HG02852 (cell line): Measurements from ENCODE around the gene PTPRN2.
A peak's percentile ranks its signal among the peaks of the same experiment; 100 is the strongest.
"Not testable (repeated sequence)": the region's sequence is repeated elsewhere in the genome, so short reads cannot be mapped to it uniquely, and the experiment has no call there.

Experiments used
- ATAC-seq: cut with Tn5 transposase; IDR thresholded peaks from one replicate; pipeline ENCODE4 v1.9.1; 2021; ENCODE audit warnings: mild to moderate bottlenecking, moderate library complexity; ENCODE audit not compliant: unreplicated experiment

The PTPRN2 gene

DNA sequence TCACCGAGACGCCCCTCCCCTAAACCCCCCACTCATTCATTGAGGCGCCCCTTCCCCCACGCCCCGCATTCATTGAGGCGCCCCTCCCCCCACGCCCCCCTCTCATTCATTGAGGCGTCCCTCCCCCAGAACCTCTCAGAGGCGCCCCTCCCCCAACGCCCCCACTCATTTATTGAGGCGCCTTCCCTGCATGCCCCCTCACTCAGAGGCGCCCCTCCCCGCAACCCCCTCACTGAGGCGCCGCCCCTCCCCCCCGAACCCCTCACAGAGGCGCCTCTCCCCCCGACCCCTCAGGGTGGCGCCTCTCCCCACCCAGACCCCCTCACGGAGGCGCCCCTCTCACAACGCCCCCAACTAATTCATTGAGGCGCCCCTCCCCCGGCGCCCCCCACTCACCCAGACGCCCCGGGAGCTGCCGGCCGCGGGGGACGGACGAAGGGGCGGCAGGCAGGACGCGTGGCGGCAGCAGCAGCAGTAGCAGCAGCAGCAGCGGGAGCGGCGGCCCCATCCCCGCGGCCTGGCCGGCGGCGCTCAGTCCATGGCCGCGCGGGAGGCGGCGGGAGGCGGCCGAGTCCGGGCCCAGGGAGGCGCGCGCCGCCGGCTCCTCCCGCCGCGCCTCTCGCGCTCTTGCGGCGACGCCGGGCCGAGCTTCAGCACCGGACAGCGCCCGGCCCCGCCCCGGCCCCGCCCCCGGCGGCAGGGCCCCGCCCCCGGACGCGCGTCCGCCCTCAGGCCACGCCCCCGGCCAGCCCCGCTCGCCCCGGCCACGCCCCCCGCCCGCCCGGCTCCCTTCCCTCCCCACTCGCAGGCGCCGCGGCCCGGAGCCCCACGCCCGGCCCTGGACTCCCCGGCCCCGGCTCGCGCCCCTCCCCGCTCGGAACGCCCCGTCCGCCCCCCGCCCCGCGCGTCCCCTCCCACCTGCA, at the start of gene PTPRN2:
Gene PTPRN2 (minus strand): TSS at position 662 of the 923 bp plus-strand sequence.
- ATAC-seq: peak; percentile 72

DNA sequence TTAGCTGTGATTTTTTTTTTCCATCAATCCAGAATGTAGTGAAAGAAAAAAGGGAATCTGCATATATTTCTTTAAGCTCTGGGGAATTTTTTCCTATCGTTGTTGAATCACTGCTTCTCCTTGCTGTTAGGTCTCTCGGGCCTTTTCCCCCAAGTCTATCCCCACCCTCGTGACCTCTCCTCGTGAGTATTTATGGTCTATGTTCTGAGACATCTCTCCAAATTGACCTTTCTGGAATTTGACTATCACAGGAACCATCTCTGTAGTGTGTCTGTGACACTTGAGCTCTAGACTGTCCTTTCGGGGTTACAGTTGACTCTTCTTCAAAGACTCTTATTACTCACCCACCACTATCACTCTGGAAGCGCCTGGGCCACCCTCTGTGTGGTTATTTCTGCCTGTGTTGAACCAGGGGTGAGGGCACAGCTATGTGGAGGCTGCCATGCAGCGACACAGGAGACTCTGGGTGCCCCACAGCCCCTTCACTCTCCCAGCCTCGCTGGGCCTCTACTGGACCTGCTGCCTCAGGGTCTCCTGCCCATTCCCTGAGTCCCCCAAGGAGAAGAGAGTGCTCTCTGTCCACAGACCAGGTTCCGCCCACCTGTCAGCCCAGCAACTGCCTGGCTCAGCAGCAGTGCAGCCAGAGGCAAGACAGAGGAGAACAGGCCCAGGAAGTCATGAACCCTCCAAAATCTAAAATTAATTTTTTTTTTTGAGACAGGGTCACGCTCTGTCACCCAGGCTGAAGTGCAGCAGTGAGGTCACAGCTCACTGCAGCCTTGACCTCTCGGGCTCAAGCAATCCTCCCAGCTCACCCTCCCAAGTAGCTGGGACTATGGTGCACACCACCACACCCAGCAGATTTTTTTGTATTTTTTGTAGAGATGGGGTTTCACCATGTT, 45.7 kb upstream of the PTPRN2 start:
- ATAC-seq: peak; percentile 72

DNA sequence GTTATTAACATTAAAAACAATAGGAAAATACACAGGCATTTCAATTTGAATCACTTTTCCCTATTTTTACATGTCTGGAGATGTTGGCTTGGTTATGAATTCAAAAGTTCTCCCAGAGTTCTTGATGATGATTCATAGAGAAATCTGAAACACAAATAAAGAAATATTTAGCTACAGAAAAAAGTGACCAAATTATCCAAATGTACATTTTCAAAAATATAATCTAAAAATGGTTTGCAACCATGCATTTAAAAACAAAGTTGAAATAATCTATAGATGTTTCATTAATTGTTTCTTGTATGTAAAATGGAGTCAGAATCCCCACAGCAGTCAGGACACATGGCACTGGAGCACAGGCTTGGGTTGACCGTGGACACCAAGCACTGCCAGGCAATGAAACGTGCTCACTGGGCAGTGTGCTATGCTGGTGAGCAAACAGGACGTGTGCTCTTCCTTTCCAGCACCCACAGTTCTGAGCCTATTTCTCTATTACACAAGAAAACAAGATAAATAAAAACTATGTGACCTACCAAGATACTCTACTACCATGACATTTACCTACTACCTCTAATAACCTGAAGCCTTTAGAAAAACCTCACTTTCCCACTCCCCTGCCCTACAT, 44.1 kb upstream of the PTPRN2 start:
- no peak for ATAC-seq

DNA sequence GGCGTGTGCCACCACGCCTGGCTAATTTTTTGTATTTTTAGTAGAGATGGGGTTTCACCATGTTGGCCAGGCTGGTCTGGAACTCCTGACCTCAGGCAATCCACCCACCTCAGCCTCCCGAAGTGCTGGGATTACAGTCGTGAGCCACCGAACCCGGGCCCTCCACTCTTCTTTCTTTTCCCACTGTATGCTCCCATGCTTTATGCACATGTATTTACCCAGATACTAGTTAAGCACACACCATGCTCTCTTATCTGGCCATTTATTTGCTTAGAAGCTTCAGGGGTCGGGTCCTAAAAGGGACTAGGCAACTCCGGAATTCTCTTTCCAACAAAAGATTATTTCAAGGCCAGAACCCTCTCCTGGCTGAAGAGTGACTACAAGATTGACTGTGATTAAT, 38.7 kb upstream of the PTPRN2 start:
- ATAC-seq: not testable (repeated sequence)

DNA sequence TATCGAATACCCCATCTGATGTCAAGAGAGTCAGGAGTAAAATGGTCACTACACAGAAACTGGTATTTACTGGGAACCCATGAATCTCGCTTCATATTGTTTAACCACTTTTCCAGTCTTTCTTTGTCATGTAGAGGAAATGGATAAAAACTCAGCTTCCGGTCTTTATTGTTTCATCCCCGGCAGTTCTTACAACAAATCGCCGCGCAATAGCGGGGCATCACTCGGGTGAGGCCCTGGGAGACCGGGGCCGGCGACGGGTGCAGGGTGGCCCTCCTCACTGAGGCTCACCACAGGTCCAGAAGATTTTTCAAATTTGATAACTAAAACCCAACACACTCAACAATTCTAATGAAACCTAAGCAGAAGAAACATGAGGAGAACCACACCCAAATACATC, 35.6 kb upstream of the PTPRN2 start:
- no peak for ATAC-seq

DNA sequence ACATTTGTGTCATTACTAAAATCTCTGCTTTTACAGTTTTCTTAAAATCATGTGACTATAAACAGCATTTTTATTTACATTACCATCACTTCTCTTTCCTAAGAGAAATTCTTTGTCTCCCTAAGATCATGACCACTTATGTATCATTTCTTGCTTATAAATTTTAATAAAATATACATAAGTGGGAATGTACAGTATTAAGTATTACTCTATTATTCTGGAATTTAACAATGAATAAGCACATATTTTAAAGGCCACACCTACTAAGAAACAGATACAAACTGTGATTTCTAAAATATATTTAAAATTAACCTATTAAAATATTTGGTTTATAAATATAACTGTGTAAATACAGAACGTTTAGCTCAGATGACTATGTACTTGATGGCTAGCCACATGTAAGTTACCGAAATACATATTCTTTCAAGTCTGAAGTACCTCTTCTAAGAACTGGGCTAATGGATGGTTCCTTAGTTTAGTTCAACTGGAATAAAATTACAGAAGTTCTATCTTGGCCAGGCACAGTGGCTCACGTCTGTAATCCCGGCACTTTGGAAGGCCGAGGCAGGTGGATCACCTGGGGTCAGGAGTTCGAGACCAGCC, 33.3 kb upstream of the PTPRN2 start:
- ATAC-seq: no peak

DNA sequence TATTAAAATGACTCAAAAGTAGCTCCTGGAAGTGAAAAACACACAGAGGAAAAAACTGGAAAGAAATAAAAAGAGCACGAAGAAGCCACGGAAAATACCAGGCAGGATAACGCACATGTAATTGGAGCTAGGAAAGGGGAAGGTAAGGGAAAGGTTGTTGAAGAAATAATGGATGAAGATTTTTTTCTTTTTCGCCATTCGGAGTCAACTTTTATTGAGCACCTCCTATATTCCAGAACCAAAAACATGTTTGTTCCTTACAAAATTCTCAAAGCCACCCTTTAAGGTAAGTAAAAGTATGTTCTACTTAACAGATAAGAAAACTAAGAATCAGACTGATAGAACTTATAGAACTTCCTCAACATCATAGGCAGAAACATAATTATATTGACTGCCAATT, 32.8 kb upstream of the PTPRN2 start:
- ATAC-seq: no peak

DNA sequence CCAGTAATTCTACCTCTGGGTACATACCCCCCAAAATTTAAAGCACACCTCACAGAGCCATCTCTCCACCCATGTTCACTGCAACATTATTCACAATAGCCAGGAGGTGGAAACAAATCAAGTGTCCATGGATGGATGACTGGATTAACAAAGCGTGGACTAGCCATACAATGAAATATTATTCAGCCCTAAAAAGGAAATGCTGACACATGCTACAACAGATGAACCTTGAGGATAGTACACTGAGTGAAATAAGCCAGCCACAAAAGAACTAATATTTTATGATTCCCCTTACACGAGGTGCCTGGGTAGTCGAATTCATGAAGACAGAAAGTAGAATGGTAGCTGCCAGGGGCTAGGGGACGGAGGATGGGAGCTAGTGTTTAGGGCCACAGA, 31.1 kb upstream of the PTPRN2 start:
- ATAC-seq: no peak

DNA sequence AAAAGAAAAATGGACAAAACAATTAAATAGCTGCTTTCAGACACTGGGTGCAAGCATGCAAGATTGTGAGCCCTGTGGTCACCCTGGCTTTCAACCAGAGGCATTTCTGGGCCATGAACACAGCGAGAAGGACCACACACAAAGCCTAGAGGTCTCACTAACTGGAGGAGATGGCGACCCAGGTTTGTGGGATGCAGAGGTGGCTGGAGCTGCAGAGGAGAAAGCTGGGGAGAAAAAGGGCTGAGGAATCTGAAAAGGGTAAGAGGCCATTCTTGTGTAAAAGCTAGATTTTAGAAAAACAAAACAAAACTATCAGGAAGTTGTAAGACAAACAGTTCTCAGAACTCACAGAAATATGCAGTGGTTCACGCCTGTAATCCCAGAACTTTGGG, 30.1 kb upstream of the PTPRN2 start:
- no peak for ATAC-seq

DNA sequence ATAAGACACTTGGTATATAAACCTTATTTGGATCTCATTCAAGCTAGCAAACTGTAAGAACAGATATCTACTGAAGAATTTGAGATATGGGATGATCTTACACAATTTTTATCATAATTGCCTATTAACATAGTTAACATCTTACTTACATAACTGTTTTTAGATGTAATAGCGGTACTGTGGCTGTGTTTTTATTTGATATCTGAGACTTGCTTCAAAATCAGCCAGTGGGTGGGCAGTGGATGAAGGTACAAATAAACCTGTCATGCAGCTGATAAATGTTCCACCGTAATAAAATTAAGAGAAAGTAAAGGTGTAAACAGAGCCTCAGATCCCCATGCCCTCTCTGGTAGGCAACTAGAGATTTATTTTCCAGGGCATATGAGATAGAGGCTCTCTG, 28.4 kb upstream of the PTPRN2 start:
- no peak for ATAC-seq

DNA sequence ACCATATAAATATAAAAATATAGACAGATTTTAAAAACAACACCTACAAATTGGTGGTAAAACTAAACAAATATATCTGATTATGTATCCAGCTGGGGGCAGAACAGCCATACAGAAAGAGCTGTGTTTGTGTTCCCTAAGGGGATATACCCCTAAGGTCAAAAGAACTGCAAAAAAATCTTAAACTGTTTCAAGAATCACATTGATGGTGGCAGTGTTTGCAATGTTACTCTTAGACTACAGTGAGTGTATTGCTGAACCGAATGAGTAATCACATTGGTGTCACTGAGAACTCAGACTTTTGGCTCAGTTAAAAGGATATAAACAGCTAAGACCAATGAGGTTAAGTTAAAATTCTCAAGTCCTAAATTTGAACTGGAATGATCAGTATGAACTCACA, 27.1 kb upstream of the PTPRN2 start:
- no peak for ATAC-seq

DNA sequence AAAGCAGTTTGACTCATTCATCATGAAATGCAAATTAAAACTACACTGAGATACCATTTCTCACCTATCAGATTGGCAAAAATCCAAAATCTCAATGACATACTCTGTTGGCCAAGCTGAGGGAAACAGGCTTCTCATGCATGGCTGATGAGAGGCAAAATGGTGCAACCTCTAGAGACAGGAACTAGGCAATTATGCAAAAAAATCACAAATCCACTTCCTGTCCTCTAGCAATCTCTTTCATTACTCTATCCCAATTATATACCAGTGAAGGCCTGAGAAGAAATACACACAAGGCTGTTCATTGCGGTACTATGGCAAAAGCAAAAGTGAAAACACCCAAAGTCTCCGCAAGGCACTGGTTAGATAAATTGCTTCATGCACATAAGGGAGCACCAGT, 25.9 kb upstream of the PTPRN2 start:
- peak; percentile 95 for ATAC-seq

DNA sequence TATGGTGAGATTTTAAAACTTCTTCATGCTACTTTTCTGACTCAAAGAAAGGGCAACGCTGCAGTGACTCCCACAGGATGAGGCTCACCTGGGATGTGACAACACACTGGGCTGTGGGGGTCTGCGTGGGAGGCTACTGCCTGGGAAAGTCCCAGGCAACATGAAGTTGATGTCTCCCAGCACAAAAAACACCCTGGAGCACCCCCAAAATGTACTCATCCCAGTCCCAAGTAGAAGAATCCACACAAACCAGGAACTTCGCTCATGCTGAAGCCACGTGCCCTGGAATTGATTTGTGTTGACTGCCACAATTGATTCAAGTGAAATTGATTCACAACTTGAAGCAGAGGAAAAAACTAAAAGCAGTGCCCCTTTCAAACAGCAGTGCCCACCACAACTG, 24.9 kb upstream of the PTPRN2 start:
- ATAC-seq: no peak

DNA sequence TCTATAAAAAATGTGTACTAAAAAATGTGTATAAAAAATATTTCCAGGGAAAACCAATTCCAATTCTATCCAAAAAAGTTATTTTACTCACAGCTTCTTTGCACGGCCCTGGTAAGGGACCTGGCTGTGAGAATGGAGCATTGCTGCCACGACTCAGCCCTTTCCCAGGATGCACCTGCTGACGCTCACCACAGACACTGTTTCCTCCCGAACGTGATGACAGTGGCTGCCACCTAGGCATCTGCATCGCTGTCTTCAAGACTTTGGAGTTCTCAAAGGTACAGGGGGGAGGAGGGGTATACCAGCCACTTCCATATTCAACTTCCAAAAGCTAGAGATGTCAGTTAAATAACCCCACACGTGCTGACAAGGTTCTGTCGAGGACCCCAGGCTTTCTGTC, 23.9 kb upstream of the PTPRN2 start:
- ATAC-seq: no peak

DNA sequence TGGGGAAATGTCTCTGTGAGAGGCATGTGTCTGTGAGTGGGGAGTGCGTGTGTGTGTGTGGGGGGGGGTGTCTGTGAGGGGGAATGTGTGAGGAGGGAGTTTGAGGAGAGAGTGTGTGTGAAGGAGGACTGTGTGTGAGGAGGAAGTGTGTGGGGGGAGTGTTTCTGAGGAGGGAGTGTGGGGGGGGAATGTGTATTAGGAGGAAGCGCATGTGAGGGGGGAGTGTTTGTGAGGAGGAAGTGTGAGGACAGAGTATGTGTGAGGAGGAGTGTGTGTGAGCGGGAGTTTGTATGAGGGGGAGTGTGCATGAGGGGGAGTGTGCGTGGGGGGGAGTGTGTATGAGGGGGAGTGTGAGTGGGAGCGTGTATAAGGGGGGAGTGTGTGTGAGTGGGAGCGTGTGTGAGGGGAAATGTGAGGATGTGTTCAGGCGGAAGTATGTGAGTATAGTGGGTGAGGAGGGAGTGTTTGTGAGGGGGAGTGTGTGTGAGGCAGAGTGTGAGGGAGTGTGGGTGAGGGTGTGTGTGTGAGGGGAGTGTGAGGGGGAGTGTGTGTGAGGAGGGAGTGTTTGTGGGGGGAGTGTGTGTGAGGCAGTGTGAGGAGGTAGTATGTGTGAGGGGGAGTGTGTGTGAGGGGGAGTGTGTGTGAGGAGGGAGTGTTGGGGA, 21.8 kb upstream of the PTPRN2 start:
- ATAC-seq: no peak

DNA sequence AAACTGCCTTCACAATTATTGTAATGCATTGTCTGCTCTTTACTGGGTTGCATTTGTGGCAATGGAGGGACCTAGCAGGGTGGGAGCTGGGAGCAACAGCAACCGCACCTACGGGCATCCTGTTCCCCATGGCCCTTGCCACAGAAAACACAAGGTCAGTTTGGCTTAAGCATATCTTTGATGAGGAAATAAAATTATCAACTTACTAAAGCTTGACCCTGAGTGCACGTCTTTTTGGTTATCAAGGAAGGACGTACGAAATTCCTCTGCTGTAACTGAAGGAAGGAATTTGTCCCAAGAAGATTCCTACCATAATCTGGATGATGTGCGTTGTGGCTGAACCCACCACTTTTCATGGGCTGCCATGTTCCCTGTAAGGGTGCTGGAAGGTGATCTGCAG, 19.9 kb upstream of the PTPRN2 start:
- no peak for ATAC-seq

DNA sequence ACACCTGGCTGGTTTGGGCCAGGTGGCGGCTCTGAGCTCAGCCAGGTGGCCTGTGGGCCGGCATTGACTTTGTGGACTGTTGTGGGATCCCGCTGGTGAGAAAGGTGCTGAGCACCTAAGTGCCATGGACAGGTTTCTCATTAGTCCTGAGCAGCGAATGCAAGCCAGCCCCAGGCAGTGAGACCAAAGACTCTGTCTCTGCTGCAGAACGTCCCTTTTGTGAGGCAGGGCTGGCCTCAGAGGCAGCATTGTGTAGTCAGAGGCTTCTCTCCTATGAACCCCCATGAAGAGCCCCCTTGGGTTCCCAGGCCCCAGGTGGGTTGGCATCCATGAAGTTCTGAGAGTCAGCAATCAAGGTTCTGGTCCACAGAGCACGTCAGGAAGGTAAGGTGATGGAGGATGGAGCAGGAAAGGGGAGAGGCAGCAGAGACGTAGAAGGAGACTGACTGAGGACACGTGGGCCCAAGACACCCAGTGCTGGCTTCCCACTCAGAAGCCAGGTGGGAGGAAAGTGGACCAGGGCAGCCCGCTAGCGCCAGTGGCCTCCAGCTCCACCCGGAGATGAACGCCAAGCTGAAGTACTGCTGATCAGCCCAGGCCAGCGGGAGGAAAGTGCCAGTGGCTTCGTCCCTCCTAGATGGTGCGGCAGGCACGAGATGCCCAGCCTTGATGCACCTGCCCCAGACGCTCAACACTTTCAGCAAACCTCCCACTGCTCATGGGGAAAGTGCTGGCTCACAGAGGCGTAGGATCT, 19.2 kb upstream of the PTPRN2 start:
- ATAC-seq: no peak

DNA sequence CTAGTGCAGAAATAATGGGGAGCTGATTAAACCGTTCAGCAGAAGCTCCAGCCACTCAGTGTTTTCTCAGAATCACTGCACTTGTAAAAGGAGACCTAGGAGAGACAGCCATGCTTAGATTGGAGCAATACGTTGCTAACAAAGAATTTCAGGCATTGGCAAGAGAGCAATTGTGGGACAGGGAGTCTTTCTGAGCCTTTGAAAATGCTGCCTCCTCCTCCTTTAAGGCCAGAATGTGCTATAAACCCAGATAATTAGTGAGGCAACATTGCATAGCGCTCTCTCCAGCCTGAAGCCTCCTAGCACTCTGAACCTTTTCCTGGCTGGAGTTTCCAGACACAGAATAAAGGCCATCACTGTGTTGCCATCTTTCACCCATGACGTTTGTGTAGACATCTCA, 18.5 kb upstream of the PTPRN2 start:
- no peak for ATAC-seq

DNA sequence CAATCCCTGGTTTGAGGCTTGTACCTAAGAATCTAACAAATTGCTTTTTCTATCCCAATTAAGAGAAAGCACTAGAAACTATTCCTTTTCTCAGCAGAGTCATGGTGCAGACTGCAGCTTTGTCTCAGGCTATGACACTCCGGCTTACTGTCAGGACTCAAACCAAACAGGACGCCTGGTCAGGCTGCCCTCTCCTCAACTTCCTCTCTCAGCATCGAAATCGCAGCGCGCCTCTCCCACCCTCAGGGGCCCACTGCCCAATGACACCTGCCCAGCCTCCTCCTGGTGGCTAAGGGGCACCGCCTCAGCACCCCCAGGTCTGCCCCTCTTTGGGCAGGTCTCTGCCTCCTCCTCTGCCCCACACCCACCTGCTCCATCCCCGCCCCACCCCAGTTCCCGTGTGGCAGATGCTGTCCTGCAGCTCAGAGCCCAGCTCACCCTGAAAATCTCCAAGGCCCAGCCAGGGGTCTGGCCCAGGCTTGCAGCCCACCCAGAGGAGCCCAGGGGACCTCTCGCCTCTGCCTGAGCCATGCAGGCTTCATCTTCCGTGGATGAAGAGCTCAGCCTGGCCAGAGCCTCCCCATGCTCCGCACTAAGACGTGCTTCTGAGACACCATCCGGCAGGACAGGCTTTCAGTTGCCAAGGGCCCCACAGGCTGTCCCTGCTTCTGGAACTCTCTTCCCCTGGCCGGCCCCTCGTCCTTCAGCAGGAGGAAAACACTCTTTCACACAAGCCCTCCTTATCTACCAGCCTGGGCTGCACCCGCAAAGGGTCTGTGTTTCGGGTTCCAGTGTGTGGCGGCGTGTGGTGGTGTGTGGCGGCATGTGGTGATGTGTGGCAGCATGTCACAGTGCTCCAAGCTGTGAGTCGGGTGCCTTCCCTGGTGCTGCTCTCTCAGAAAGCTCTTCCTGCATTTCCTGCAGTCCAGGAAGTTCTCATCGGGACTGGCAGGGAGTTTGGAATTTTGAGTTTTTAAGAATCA, 16.4 kb upstream of the PTPRN2 start:
- ATAC-seq: peak; percentile 29
